ENCODE data around the gene RGL4.
"Not testable (repeated sequence)": the region's sequence is repeated elsewhere in the genome, so short reads cannot be mapped to it uniquely, and the experiment has no call there.

RGL4 gene, protein sequence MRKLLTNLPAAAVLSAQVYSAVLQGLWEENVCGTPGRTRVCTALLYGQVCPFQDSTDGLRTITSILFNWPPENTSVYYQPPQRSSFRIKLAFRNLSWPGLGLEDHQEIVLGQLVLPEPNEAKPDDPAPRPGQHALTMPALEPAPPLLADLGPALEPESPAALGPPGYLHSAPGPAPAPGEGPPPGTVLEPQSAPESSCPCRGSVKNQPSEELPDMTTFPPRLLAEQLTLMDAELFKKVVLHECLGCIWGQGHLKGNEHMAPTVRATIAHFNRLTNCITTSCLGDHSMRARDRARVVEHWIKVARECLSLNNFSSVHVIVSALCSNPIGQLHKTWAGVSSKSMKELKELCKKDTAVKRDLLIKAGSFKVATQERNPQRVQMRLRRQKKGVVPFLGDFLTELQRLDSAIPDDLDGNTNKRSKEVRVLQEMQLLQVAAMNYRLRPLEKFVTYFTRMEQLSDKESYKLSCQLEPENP

DNA sequence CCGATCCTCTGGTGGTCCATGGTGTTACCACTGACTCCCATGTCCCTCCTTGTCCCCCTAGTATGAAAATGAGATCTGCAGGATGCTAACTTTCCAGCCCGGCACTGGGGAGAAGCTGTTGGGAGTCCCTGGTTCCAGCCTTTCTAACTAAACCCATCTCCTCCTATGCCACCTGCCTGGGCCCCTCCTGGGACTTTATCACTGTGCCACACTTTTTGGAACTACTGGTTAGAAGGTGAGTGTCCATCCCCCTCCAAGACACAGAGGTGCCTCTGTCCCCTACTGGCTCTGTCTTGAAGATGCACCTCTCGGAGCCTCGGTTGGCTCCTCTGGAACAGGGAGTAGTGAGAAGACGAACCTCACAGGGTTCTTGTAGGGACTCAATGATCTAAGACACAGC, at the start of gene RGL4:
Gene RGL4, plus strand, starts transcription at position 301 of the 400 bp plus-strand sequence. CDS start 1,018 bp downstream, outside the sequence.
- Mint-ChIP-seq H3K4me3 (no peak within 1 kb of the TSS), H3K4me1 (ENCODE audit: low read depth) (peaks cover 10% of the 10 kb centered on the region), H3K27ac (no peak within 1 kb of the TSS), H3K9me3 (no peaks in the 10 kb centered on the region), H3K27me3 (no peaks in the 10 kb centered on the region), H3K36me3 (ENCODE audit: low read depth) (peaks cover 76% of the 10 kb centered on the region)
- intact Hi-C loops (cut with micrococcal nuclease), result no loop called here

DNA sequence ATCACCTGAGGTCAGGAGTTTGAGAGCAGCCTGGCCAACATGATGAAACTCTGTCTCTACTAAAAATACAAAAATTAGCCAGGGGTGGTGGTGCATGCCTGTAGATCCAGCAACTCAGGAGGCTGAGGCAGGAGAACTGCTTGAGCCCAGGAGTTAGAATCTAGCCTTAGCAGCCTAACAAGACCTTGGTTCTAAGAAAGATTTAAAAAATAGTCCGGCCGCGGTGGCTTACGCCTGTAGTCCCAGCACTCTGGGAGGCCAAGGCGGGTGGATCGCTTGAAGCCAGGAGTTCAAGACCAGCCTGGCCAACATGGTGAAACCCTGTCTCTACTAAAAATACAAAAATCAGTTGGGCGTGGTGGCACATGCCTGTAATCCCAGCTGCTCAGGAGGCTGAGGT, 44.3 kb upstream of the RGL4 start:
- H3K27ac Mint-ChIP-seq; H3K27me3 Mint-ChIP-seq; H3K4me1 Mint-ChIP-seq (ENCODE audit: low read depth); H3K9me3 Mint-ChIP-seq; H3K4me3 Mint-ChIP-seq; intact Hi-C loops (cut with micrococcal nuclease): not testable (repeated sequence)
- peaks cover 33% of the 10 kb centered on the region for H3K36me3 Mint-ChIP-seq (ENCODE audit: low read depth)

DNA sequence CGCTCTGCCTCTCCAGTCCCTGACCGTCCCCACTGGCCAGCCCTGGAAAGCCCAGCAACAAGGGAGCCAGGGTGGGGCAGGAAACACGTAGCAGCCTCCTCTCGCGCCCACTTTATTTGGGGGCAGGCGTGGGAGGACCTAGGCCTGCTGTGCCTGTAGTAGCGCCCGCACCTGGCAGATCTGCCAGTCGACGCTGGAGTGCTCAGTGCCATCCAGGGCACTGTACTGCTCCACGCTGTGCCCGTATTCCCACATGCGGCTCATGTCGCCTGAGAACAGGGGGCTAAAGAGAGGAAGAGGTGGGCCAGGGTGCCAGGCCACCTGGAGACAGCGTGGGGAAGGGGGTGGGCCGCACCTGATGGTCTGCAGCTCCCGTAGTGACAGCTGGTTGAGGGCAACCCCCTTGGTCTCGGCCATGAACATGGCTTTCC, 41.7 kb upstream of the RGL4 start:
- intact Hi-C loops (cut with micrococcal nuclease), result no loop called here
- Mint-ChIP-seq H3K36me3 (ENCODE audit: low read depth) (peaks cover 54% of the 10 kb centered on the region), H3K4me1 (ENCODE audit: low read depth) (no peaks in the 10 kb centered on the region), H3K27ac (no peak overlapping the region), H3K9me3 (no peaks in the 10 kb centered on the region), H3K27me3 (no peaks in the 10 kb centered on the region), H3K4me3 (no peak overlapping the region)

DNA sequence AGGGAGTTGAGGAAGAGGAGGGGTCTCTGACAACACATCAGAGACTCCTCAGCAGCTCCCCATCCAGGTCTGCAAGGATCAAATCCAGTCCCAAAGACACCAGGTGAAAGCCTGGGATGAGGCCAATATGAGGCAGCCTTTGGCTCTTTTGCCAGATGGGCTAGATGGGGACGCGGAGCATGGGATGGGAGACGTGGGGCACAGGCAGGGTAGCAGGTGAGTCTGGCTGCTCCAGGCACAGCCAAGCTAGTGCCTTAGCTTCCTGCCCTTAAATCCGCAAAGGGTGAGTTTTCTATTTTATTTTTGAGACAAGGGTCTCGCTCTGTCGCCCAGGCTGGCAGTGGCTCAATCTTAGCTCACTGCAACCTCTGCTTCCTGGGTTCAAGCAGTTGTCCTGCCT, 39.1 kb upstream of the RGL4 start:
- no peaks in the 10 kb centered on the region for H3K9me3 Mint-ChIP-seq
- intact Hi-C loops (cut with micrococcal nuclease), result no loop called here
- H3K4me1 Mint-ChIP-seq (ENCODE audit: low read depth), result no peaks in the 10 kb centered on the region
- no peaks in the 10 kb centered on the region for H3K27me3 Mint-ChIP-seq
- H3K36me3 Mint-ChIP-seq (ENCODE audit: low read depth), result peaks cover 55% of the 10 kb centered on the region
- H3K4me3 Mint-ChIP-seq, result no peak overlapping the region
- no peak overlapping the region for H3K27ac Mint-ChIP-seq

- Mint-ChIP-seq H3K9me3 (no peaks in the 10 kb centered on the region), H3K4me3 (no peak overlapping the region), H3K27me3 (no peaks in the 10 kb centered on the region), H3K4me1 (ENCODE audit: low read depth) (no peaks in the 10 kb centered on the region), H3K36me3 (ENCODE audit: low read depth) (peaks cover 60% of the 10 kb centered on the region), H3K27ac (no peak overlapping the region)
- intact Hi-C loops (cut with micrococcal nuclease), result no loop called here
Measured at GRCh38 chr22:23652286-23652685, 38.5 kb upstream of the RGL4 start.

DNA sequence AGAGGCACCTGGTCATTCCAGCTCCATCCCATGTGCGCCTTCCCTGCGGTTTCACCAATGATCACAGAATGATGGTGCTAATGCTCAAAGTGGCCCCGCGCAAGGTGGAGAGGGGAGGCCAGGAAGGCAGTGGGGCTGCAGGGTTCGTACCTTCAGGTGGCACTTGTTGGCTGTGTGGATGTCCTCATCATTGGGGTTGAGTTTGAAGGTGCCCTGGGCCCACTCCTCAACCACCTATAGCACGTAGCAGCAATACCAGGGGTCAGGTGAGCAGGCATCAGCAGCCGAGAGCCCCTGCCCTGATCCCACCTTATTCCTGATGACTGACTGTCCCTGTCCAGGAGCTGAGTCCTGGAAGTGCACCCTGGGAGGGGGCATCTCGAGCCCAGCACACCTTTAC, 38.1 kb upstream of the RGL4 start:
- Mint-ChIP-seq H3K27ac (no peak overlapping the region), H3K4me3 (no peak overlapping the region), H3K27me3 (no peaks in the 10 kb centered on the region), H3K36me3 (ENCODE audit: low read depth) (peaks cover 64% of the 10 kb centered on the region), H3K4me1 (ENCODE audit: low read depth) (peaks cover 2% of the 10 kb centered on the region), H3K9me3 (no peaks in the 10 kb centered on the region)
- intact Hi-C loops (cut with micrococcal nuclease), result no loop called here

- Mint-ChIP-seq H3K27me3 (no peaks in the 10 kb centered on the region), H3K4me3 (no peak overlapping the region), H3K36me3 (ENCODE audit: low read depth) (peaks cover 75% of the 10 kb centered on the region), H3K9me3 (no peaks in the 10 kb centered on the region), H3K27ac (no peak overlapping the region), H3K4me1 (ENCODE audit: low read depth) (peaks cover 7% of the 10 kb centered on the region)
- intact Hi-C loops (cut with micrococcal nuclease), result no loop called here
Measured at GRCh38 chr22:23655891-23656475, 34.8 kb upstream of the RGL4 start.

GRCh38 chr22:23657727-23658126, 33.1 kb upstream of the RGL4 start:
- Mint-ChIP-seq H3K9me3 (no peaks in the 10 kb centered on the region), H3K27ac (peak overlapping the region; percentile 28), H3K4me1 (ENCODE audit: low read depth) (peaks cover 7% of the 10 kb centered on the region), H3K36me3 (ENCODE audit: low read depth) (peaks cover 77% of the 10 kb centered on the region), H3K27me3 (no peaks in the 10 kb centered on the region), H3K4me3 (no peak overlapping the region)
- intact Hi-C loops (cut with micrococcal nuclease), result no loop called here

GRCh38 chr22:23660381-23660780, 30.4 kb upstream of the RGL4 start:
- H3K4me1 Mint-ChIP-seq (ENCODE audit: low read depth); H3K4me3 Mint-ChIP-seq; intact Hi-C loops (cut with micrococcal nuclease); H3K27me3 Mint-ChIP-seq; H3K27ac Mint-ChIP-seq: not testable (repeated sequence)
- H3K36me3 Mint-ChIP-seq (ENCODE audit: low read depth), result peaks cover 92% of the 10 kb centered on the region
- peaks cover 17% of the 10 kb centered on the region for H3K9me3 Mint-ChIP-seq

DNA sequence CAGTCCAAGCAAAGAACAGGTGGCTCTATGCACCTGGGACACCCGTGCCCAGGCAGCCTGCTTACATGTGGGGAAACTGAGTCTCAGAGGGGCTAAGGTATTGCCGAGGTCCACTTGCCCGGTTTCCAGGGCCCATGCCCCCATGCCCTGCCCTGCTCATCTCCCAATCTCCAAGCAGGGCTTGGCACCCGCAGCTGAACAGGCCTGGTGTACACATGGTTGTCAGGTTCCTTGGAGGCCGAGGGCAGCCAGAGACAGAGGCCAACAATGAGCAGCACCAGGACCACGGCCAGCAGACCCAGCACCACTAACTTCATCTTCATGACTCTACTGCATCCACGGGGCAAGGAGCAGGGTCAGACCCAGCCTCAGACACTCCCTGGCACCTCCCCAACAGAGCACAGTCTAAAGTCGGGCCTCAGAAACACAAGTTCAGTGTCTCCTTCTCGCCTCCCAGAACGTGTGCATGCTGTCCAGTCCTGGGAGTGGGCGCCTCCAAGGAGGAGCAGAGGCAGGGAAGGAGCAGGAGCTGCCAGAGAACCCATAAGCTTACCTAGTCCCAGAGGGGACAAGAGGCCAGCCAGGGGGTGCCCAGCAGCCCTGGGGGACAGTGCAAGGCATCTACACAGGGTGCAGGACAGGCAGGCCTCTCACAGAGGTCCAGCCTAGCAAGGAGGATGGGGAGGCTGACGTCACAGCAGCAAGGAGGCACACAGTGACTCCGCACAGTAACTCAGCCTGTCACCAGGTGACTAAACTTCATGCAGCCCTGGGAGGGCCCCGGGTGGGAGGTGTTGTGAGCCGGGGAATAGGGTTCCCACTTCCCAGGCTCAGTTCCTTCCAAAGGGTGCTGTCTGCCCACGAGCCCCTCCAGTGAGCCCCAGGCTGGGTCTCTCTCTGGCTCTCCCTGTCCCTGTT, 20.2 kb upstream of the RGL4 start:
- no peaks in the 10 kb centered on the region for H3K27me3 Mint-ChIP-seq
- peaks cover 19% of the 10 kb centered on the region for H3K4me1 Mint-ChIP-seq (ENCODE audit: low read depth)
- H3K27ac Mint-ChIP-seq, result no peak overlapping the region
- intact Hi-C loops (cut with micrococcal nuclease), result no loop called here
- no peak overlapping the region for H3K4me3 Mint-ChIP-seq
- peaks cover 60% of the 10 kb centered on the region for H3K36me3 Mint-ChIP-seq (ENCODE audit: low read depth)
- H3K9me3 Mint-ChIP-seq, result no peaks in the 10 kb centered on the region

DNA sequence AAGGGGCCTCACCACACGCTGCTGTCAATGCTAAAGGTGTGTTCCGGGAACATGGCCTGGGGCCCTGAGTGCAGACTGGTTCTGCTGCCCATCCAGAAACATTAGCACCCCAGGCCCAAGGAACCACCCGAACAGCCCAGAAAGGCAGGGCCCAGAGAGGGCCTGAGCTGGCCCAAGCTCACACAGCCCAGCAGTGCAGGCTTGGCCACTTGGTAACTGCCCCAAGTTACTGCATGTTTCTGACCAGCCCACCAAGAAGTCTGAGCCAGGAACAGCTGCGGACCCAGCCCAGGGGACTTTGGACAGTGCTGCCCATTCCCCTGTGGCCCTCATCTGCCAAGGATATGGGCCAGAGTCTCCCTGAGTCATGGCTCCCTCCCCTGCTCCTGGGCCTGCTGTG, 19.4 kb upstream of the RGL4 start:
- intact Hi-C loops (cut with micrococcal nuclease); H3K4me3 Mint-ChIP-seq: not testable (repeated sequence)

DNA sequence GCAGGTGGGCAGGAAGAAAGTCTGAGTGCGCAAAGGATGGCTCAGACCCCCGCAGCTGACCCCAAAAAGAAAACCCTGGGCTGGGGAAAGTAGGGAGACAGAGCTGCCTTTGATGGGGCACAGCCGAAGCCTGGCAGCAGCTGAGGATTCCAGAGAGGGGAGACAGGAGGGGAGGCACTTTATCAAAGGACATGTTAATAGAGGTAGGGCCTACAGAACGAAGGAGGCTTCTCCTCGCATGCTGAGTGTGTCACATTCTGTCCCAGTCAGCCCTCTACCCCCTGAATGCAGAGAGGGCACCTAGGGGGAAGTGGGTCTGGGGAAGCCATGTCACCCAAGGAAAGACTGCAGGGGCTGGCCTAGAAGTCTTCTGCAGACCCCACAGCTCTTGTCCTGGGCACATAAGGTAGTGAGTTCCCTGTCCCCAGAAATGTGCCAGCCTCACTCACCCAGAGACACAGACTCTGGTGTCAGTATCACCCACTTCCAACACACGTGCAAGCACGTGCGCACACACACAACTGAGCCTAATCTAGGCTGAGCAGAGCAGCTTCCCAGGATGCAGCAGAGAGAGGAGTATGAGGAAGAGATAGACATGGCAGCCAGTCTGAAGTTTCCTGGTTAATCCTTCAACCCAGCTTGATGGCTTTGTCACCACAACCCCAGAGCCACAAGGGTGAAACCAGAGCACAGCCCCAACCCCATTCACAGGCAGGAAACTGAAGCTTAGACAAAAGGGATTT, 18.3 kb upstream of the RGL4 start:
- H3K27ac Mint-ChIP-seq; intact Hi-C loops (cut with micrococcal nuclease): not testable (repeated sequence)

More for the DNA sequence above, 19.4 kb upstream of the RGL4 start:
- H3K27ac Mint-ChIP-seq, H3K27me3 Mint-ChIP-seq, H3K9me3 Mint-ChIP-seq: not testable (repeated sequence)
- Mint-ChIP-seq H3K4me1 (ENCODE audit: low read depth) (peaks cover 26% of the 10 kb centered on the region), H3K36me3 (ENCODE audit: low read depth) (peaks cover 52% of the 10 kb centered on the region)

DNA sequence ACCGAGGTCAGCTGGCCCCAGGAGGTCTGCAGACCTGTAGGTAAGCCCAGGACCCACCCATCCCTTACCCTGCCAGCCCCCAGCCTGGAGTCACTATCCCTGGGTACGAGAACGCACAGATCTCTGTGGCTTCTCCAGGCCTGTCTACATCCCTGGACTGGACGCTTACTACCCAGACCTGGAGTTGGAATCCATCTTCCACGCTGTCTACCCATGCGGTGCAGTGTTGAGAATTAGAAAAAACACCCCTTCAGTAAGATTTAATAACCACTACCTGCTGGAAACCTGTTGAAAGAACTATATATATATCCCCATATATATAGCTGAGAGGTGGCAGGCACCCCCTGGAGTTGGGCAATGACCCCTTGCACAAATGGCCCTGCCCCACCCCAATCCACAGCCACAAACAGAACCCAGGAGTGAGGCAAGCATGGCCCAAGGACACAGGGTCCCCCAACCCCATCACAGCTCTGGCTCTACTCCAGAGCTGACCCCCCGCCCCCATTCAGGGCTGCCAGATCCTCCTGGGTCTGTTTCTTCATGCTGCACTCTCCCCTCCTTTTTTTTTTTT, 17.7 kb upstream of the RGL4 start:
- Mint-ChIP-seq H3K27ac (no peak overlapping the region), H3K4me3 (no peak overlapping the region), H3K4me1 (ENCODE audit: low read depth) (peaks cover 31% of the 10 kb centered on the region), H3K27me3 (no peaks in the 10 kb centered on the region), H3K9me3 (no peaks in the 10 kb centered on the region), H3K36me3 (ENCODE audit: low read depth) (peaks cover 61% of the 10 kb centered on the region)
- intact Hi-C loops (cut with micrococcal nuclease), result no loop called here

More for the DNA sequence above, 18.3 kb upstream of the RGL4 start:
- Mint-ChIP-seq H3K36me3 (ENCODE audit: low read depth) (peaks cover 54% of the 10 kb centered on the region), H3K4me1 (ENCODE audit: low read depth) (peaks cover 31% of the 10 kb centered on the region)
- H3K27me3 Mint-ChIP-seq, H3K4me3 Mint-ChIP-seq, H3K9me3 Mint-ChIP-seq: not testable (repeated sequence)

Data from dendritic cell treated with granulocyte-macrophage colony-stimulating factor and Interleukin-4, amounts not matched to agents 40 ng/mL and 50 ng/mL, for 4 days (primary cell).